ENCODE results near the gene GIT1. TPM values are rescaled to one million over a fixed set of nuclear protein-coding genes. Genes with fewer than 3 reads are reported as not detected.

Gene GIT1
- total and polyA plus RNA-seq, 4 experiments from 2014 or later, result 4.2 to 82.8 (median 51.9) TPM

DNA sequence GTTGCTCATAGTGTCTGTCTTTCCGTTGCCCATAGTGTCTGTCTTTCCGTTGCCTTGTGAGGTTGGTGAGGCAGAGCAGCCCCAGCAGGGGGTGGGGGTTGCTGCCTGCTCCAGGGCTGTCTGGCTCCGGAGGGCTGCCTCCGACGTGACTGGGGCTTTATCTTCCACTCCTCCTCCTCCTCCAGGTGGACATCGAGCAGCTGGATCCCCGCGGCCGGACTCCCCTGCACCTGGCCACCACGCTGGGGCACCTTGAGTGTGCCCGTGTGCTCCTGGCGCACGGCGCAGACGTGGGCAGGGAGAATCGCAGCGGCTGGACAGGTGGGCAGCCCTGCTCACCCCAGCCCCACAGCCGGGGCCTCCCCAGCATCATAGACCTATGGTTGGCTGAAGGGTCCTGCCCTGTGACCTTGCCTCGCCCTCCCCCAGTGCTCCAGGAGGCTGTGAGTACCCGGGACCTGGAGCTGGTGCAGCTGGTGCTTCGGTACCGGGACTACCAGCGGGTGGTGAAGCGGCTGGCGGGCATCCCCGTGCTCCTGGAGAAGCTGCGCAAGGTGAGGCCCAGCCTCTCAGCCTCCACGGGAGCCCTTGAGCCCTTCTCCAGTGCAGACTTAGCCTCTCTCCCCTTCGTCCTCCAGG is 18.2 kb upstream of the GIT1 start:
- Mint-ChIP-seq H3K9me3 (no peaks in the 10 kb centered on the region), H3K4me3 (no peak overlapping the region), H3K4me1 (peaks cover 0 to 2% (median 0%) of the 10 kb centered on the region in 4 donors), H3K27ac (no peak overlapping the region), H3K36me3 (no peaks in the 10 kb centered on the region), H3K27me3 (no peaks in the 10 kb centered on the region)
- Histone ChIP-seq H3K27ac (ENCODE audit: low read depth, low read length) (no peak overlapping the region), H3K27me3 (ENCODE audit: insufficient read depth, low read length) (no peaks in the 10 kb centered on the region), H3K4me3 (ENCODE audit: low read length in 2 of 2) (no peak overlapping the region), H3K9me3 (ENCODE audit: control insufficient read depth in 1 of 2, low read length in 2 of 2) (no peaks in the 10 kb centered on the region), H3K4me1 (ENCODE audit: insufficient read depth, low read length) (no peaks in the 10 kb centered on the region), H3K36me3 (ENCODE audit: insufficient read depth, low read length) (no peaks in the 10 kb centered on the region)
- DNase-seq, result no peak
- intact Hi-C loops (cut with micrococcal nuclease), result no loop called here
- POLR2A ChIA-PET (ENCODE audit: partially characterized antibody), result no interaction called here
- CTCF ChIA-PET (ENCODE audit: partially characterized antibody), result interaction anchor here (0.9 to 22.5 kb wide), 4 partner anchors 8 to 33 kb away, joined by 4 to 523 read pairs (median 20); partner anchors contain the start of genes ABHD15, ANKRD13B and TP53I13

DNA sequence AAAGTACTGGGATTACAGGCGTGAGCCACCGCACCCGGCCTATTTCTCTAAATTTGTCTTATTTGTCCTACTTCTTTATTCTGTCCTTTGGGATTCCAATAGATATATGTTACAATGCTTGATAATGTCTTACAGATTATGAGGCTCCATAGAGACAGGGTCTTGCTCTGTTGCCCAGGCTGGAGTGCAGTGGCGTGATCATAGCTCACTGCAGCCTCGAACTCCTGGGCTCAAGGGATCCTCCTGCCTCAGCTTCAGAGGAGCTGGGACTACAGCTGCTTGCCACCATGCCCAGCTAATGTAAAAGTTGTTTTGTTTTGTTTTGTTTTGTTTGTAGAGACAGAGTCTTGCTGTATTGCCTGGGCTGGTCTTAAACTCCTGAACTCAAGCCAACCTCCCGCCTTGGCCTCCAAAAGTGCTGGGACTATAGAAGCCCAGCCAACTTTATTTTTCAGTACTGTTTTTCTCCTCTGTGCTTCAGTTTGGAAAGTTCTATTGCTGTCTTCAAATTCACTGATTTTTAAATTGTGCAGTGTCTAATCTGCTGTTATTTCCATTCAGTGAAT is 13.7 kb upstream of the GIT1 start:
- ChIA-PET CTCF (ENCODE audit: partially characterized antibody) (interaction anchor here (1.1 kb wide), 1 partner anchor 10 kb away, joined by 3 read pairs; no protein-coding TSS in a partner anchor), POLR2A (ENCODE audit: partially characterized antibody) (no interaction called here)
- intact Hi-C loops (cut with micrococcal nuclease), result no loop called here
- Histone ChIP-seq H3K4me3 (ENCODE audit: low read length in 2 of 2) (no peak overlapping the region), H3K9me3 (ENCODE audit: control insufficient read depth in 1 of 2, low read length in 2 of 2) (no peaks in the 10 kb centered on the region), H3K27ac (ENCODE audit: low read depth, low read length) (no peak overlapping the region), H3K4me1 (ENCODE audit: insufficient read depth, low read length) (no peaks in the 10 kb centered on the region), H3K27me3 (ENCODE audit: insufficient read depth, low read length) (no peaks in the 10 kb centered on the region), H3K36me3 (ENCODE audit: insufficient read depth, low read length) (no peaks in the 10 kb centered on the region)
- Mint-ChIP-seq H3K27me3 (no peaks in the 10 kb centered on the region), H3K9me3 (no peaks in the 10 kb centered on the region), H3K4me1 (no peaks in the 10 kb centered on the region), H3K27ac (no peak overlapping the region), H3K36me3 (no peaks in the 10 kb centered on the region), H3K4me3 (no peak overlapping the region)
- no peak for DNase-seq

DNA sequence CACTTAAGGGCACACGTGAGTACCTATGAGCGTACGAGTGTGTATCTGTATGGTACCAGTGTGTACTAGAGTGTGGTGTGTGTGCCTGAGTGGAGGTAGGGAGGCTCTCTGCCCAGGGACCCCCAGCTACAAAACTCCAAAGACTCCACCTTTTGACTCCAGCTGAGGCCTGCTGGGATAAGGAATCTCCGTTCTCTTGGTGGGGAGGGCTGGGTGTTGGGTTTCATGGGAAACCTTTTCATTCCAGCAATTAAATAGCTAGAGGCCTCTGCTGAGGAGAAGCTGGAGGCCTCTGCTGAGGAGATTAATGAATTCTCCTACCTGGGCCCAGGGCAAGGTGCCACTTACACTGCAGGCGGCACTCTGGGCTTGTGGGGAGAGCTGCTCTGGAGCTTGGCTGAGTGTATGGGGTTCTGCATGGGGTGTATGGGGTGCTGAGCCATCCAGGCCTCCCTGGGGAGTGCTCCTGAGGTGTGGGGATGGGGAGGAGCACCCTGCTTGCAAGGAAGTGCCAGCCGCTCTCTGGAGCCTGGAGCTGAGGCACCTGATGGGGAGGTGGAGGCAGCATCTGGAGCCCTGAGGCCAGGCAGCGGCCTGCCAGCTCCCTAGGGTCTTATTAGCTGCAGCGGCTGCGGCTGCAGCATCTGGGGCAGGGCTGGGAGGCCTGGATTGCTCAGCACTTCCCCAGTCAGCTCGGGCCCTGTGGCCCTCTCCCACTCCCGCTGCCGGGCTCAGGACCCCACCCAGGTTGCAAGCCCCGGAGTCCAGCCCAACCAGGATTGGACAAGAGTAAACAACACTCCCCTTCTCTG is 8.1 kb upstream of the GIT1 start:
- Mint-ChIP-seq H3K4me3 (no peak overlapping the region), H3K9me3 (no peaks in the 10 kb centered on the region), H3K36me3 (peaks cover 0 to 1% of the 10 kb centered on the region in 2 donors), H3K27me3 (no peaks in the 10 kb centered on the region), H3K4me1 (peaks cover 0 to 4% (median 3%) of the 10 kb centered on the region in 4 donors), H3K27ac (no peak overlapping the region)
- H3K4me1 ChIP-seq (ENCODE audit: insufficient read depth, low read length), result peaks cover 14% of the 10 kb centered on the region
- no peak overlapping the region for H3K4me3 ChIP-seq (ENCODE audit: low read length in 2 of 2)
- CTCF ChIA-PET (ENCODE audit: partially characterized antibody), result interaction anchor here (1.0 to 1.2 kb wide), 3 partner anchors 16 to 20 kb away, joined by 3 read pairs; no protein-coding TSS in a partner anchor
- intact Hi-C loops (cut with micrococcal nuclease), result no loop called here
- no peak for DNase-seq
- POLR2A ChIA-PET (ENCODE audit: partially characterized antibody), result interaction anchor here (1.0 kb wide), 1 partner anchor 16 kb away, joined by 3 read pairs; no protein-coding TSS in a partner anchor
- H3K36me3 ChIP-seq (ENCODE audit: insufficient read depth, low read length), result no peaks in the 10 kb centered on the region
- H3K9me3 ChIP-seq (ENCODE audit: control insufficient read depth in 1 of 2, low read length in 2 of 2), result no peaks in the 10 kb centered on the region
- no peak overlapping the region for H3K27ac ChIP-seq (ENCODE audit: low read depth, low read length)
- no peaks in the 10 kb centered on the region for H3K27me3 ChIP-seq (ENCODE audit: insufficient read depth, low read length)

DNA sequence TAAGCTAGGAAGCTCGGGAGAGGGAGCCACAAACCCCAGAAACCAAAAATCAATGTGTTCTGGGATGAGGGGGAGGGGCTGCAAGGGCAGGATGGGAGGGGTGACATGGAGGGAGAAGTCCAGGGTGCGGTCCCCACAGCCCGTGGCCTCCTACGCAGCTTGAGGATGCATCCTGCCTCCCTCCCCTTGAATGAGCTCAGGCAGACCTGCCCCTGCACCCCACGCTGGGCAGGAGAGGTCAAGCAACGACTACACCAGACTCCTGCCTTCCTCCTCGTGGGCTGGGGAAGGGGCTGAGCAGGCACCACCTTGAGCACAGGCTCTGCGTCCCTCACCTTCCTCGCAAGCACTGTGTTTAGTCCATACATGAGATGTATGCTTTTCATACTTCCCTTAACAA is 7.4 kb upstream of the GIT1 start:
- ChIA-PET CTCF (ENCODE audit: partially characterized antibody) (interaction anchor here (1.0 to 1.2 kb wide), 3 partner anchors 17 to 21 kb away, joined by 3 read pairs; no protein-coding TSS in a partner anchor), POLR2A (ENCODE audit: partially characterized antibody) (no interaction called here)
- Histone ChIP-seq H3K9me3 (ENCODE audit: control insufficient read depth in 1 of 2, low read length in 2 of 2) (no peaks in the 10 kb centered on the region), H3K4me1 (ENCODE audit: insufficient read depth, low read length) (peaks cover 21% of the 10 kb centered on the region), H3K27ac (ENCODE audit: low read depth, low read length) (no peak overlapping the region), H3K27me3 (ENCODE audit: insufficient read depth, low read length) (no peaks in the 10 kb centered on the region), H3K36me3 (ENCODE audit: insufficient read depth, low read length) (no peaks in the 10 kb centered on the region), H3K4me3 (ENCODE audit: low read length in 2 of 2) (no peak overlapping the region)
- H3K4me3 Mint-ChIP-seq, result no peak overlapping the region
- intact Hi-C loops (cut with micrococcal nuclease), result no loop called here
- H3K27ac Mint-ChIP-seq, result no peak overlapping the region
- DNase-seq, result no peak
- no peaks in the 10 kb centered on the region for H3K9me3 Mint-ChIP-seq
- peaks cover 0 to 1% of the 10 kb centered on the region in 2 donors for H3K36me3 Mint-ChIP-seq
- peaks cover 0 to 11% (median 7%) of the 10 kb centered on the region in 4 donors for H3K4me1 Mint-ChIP-seq
- H3K27me3 Mint-ChIP-seq, result no peaks in the 10 kb centered on the region

DNA sequence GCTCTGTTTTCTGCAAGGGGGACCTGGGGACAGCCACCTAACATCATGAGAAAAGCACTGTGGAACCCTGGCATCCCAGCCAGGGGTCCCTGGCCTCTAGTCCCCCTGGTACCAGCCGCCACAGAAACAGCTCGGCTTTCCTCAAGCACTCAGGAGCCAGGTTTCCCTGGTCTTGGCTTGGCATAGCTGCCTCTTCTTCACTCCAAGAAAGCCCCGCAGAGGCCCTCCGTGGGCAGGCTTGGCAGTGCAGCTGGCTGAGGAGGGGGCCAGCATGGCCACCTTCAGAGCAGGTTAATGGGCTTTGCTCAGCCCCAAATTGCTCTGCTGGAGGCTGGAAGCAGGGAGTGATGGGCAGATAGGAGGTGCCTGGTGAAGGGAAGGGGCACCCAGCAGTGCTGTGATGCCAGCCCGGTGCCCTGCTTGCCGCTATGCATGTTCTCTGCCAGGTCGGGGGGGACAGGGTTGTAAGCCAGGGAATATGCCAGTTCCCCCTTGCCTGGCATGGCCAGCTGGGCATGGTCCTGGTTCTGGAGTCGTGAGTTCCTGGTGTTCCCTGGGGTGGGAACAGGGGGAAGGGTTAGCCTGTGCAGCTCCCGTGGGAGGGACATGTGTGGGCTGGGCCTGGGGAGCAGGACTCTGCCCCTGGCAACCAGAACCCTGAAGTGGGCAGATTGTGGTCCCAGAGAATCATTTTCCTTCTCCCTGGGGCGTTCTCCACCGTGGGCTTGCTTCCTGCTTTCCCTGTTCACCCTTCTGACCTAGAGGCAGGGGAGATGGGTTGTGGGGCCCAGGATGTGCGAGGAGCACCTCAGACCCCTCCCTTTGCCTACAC is 6.7 kb upstream of the GIT1 start:
- Mint-ChIP-seq H3K36me3 (peaks cover 0 to 1% of the 10 kb centered on the region in 2 donors), H3K27ac (peak overlapping the region in 1 of 7 donors; percentile 37), H3K27me3 (no peaks in the 10 kb centered on the region), H3K4me3 (no peak overlapping the region), H3K4me1 (peaks cover 4 to 18% (median 12%) of the 10 kb centered on the region in 4 donors), H3K9me3 (no peaks in the 10 kb centered on the region)
- DNase-seq, result no peak
- intact Hi-C loops (cut with micrococcal nuclease), result no loop called here
- no peaks in the 10 kb centered on the region for H3K9me3 ChIP-seq (ENCODE audit: control insufficient read depth in 1 of 2, low read length in 2 of 2)
- H3K27me3 ChIP-seq (ENCODE audit: insufficient read depth, low read length), result no peaks in the 10 kb centered on the region
- H3K27ac ChIP-seq (ENCODE audit: low read depth, low read length), result no peak overlapping the region
- H3K36me3 ChIP-seq (ENCODE audit: insufficient read depth, low read length), result no peaks in the 10 kb centered on the region
- CTCF ChIA-PET (ENCODE audit: partially characterized antibody), result no interaction called here
- peaks cover 28% of the 10 kb centered on the region for H3K4me1 ChIP-seq (ENCODE audit: insufficient read depth, low read length)
- no peak overlapping the region for H3K4me3 ChIP-seq (ENCODE audit: low read length in 2 of 2)
- POLR2A ChIA-PET (ENCODE audit: partially characterized antibody), result interaction anchor here (6.0 kb wide), 1 partner anchor 28 kb away, joined by 68 read pairs; the partner anchor contains the start of genes ABHD15 and TP53I13

DNA sequence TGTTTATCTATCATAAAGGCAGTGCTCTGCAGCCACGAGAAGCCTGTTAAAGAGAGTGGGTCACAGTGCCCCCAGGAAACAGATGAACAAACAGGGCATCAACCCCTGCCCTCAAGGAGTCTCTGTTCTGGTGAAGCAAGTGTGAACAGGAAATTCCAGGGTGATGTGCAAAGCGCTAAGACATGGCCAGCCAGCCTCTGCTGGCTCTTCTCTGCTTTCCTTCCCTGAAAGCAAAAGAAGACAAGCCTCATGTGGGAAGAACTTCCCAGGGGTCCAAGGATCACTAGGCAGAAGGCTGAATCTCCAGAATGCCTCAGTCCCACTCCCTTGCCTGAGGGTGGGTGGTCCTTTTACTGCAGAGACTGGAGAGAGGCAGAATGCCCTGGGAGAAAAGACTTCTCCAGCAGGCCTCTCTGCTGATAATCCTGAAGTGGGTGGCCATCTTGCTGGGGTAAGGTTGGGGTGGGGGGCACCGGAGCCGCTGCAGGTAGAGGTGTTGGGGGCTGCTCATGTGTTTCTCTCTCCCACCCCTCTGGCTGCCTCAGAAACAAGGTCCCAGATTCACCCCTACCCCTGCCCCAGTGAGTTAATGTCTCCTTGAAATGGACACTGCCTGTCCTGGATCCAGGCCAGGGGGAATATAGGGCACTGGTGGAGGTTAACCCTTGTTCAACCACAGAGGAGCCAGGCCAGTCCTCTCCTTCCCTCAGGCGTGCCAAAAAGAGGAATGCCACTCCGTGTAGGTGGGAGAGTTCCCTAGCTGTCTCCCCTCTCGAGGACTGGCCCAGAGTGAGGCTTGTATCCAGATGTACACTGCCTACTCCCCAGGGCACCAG is 5.9 kb upstream of the GIT1 start:
- DNase-seq, result no peak
- H3K9me3 Mint-ChIP-seq, result no peaks in the 10 kb centered on the region
- ChIA-PET CTCF (ENCODE audit: partially characterized antibody) (interaction anchor here (1.6 to 5.0 kb wide), 3 partner anchors 15 to 26 kb away, joined by 6 to 105 read pairs (median 36); partner anchors contain the start of genes ABHD15 and TP53I13), POLR2A (ENCODE audit: partially characterized antibody) (interaction anchor here (4.8 to 6.0 kb wide), 2 partner anchors 20 to 27 kb away, joined by 68 to 109 read pairs; partner anchors contain the start of genes ABHD15 and TP53I13)
- H3K4me3 ChIP-seq (ENCODE audit: low read length in 2 of 2), result no peak overlapping the region
- H3K36me3 Mint-ChIP-seq, result peaks cover 0 to 1% of the 10 kb centered on the region in 2 donors
- peaks cover 36% of the 10 kb centered on the region for H3K4me1 ChIP-seq (ENCODE audit: insufficient read depth, low read length)
- no peaks in the 10 kb centered on the region for H3K27me3 ChIP-seq (ENCODE audit: insufficient read depth, low read length)
- no peaks in the 10 kb centered on the region for H3K27me3 Mint-ChIP-seq
- no peak overlapping the region for H3K27ac ChIP-seq (ENCODE audit: low read depth, low read length)
- H3K36me3 ChIP-seq (ENCODE audit: insufficient read depth, low read length), result no peaks in the 10 kb centered on the region
- no peaks in the 10 kb centered on the region for H3K9me3 ChIP-seq (ENCODE audit: control insufficient read depth in 1 of 2, low read length in 2 of 2)
- no peak overlapping the region for H3K27ac Mint-ChIP-seq
- peaks cover 8 to 26% (median 19%) of the 10 kb centered on the region in 4 donors for H3K4me1 Mint-ChIP-seq
- intact Hi-C loops (cut with micrococcal nuclease), result no loop called here
- peak overlapping the region; percentile 40 to 76 (median 56) for H3K4me3 Mint-ChIP-seq

Measured in CD4-positive, alpha-beta memory T cell (primary cell).